ENCODE results near the gene ANTXR1.

ANTXR1 gene

GRCh38 chr2:69034122-69034521, 21.1 kb downstream of the ANTXR1 start:
- DNase-seq (ENCODE audit: low read depth) = no peak

DNA sequence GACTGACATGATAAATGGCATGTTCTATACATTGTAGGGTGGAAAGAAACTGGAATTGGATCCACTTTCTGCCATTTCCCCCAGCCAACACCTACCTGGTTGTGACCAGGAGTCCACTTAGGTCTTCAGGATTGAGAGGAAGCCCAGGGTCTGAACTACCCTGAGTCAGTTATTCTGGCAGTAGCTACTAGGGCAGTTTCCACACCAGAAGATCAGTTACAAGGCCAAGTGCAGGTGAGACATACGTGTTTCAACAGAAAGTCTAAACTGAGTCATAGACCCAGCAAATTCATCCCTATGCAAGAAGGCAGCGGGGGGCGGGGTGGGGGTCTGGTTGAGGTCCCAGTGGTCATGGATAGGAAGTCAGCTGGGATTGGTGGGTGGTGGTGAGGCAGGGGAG, 21.9 kb downstream of the ANTXR1 start:
- DNase-seq (ENCODE audit: low read depth) = no peak

GRCh38 chr2:69036926-69037325, 23.9 kb downstream of the ANTXR1 start:
- DNase-seq (ENCODE audit: low read depth) = no peak

GRCh38 chr2:69041214-69041613, 28.2 kb downstream of the ANTXR1 start:
- DNase-seq (ENCODE audit: low read depth) = no peak

DNA sequence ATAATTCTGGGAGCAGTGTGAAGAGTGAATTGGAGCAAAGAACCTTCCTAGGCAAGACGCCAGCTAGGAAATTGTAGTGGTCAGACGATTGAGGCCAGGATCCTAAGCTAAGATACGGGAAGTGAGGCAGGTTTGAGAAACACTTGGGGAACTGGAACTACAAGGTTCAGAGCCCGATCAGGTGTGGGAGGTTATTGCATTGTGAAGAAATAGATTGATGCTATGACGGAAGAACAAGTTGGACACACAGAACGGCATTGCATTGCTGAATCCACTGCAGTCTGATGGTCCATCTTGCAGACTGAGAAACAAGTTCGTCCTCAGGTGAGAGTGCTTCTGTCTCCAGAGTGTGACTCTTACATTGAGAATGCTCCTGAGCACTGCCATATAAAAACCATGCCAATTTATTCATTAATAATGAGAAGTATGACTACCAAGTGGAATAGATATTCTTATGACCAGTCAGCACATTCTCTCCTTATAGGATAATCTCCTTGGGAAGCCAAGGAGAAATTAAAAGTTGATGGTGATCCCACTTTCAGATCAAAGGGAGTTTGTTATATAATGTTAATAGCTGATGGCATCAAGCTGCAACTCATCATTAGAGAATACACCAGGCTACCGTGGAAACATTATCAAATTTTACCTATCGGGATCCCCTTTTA, 30.9 kb downstream of the ANTXR1 start:
- no peak for DNase-seq (ENCODE audit: low read depth)

GRCh38 chr2:69046221-69046662, 33.3 kb downstream of the ANTXR1 start:
- no peak for DNase-seq (ENCODE audit: low read depth)

GRCh38 chr2:69047625-69048145, 34.7 kb downstream of the ANTXR1 start:
- no peak for DNase-seq (ENCODE audit: low read depth)

- no peak for DNase-seq (ENCODE audit: low read depth)
Measured at GRCh38 chr2:69050802-69051201, 37.8 kb downstream of the ANTXR1 start.

- DNase-seq (ENCODE audit: low read depth) = no peak
Measured at GRCh38 chr2:69053416-69053965, 40.5 kb downstream of the ANTXR1 start.

DNA sequence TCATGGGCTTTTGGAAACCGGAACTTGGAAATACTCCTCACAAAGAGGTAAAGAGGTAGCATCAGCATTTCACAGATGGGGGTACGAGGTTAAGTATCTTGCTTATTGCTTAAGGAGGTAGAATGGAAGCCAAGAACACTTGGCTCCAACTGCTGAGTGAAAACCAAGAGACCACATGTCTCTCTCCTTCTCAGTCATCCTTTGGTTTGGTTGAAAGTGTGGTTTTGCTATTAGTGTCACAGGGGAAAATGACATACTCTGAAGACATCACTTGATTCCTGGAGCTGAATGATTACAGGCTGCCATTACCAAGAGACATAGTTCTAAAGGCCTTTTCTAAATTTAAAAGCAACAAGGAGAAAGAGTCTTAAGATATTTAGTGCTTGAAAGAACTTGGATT, 41.5 kb downstream of the ANTXR1 start:
- no peak for DNase-seq (ENCODE audit: low read depth)

GRCh38 chr2:69055688-69056470, 42.9 kb downstream of the ANTXR1 start:
- DNase-seq (ENCODE audit: low read depth) = no peak

GRCh38 chr2:69057660-69058059, 44.7 kb downstream of the ANTXR1 start:
- no peak for DNase-seq (ENCODE audit: low read depth)

DNA sequence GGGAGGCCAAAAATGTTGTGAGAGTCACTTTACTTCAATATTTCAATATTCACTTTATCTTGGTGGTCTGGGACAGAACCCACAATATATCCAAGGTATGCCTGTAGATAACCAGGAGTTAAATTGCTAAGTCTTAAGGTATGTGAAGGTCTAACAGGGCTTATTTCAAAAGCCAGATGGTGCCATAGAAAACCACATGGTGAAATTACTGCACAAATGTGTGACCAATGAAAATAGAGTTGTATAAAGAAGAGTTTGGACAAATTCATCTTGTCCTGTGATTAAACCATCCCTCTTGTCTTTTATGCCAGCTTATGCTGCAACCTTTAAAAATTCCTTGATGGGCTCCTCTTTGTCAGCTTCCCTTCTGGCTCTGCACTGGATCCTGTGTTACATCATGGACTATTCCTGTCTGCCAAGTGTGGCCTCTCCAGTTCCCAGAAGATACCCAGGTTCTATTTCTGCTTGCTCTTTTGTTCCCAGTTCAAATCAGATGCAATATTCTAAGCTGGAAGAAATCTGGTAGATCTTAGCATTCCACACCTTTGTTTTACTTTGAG, 46.8 kb downstream of the ANTXR1 start:
- no peak for DNase-seq (ENCODE audit: low read depth)

GRCh38 chr2:69060938-69061501, 48.0 kb downstream of the ANTXR1 start:
- no peak for DNase-seq (ENCODE audit: low read depth)

DNA sequence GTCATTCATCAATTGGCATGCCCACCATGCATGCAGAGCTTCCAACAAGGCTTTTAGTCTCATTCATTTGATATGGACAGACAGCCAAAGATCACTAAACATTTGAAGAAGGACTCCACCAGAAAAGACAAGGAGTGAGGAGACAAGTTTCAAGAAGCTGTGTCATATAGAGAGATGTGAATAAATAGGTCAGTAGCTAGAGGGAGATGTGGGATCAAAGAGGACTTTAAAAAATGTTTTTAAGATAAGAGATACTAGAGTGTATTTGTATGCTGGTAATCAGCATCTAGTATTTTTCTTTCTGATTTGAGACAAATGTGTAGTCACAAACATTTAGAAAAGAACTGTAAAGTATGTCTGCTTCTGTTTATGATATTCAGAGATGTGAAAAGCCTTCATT, 48.5 kb downstream of the ANTXR1 start:
- no peak for DNase-seq (ENCODE audit: low read depth)

- no peak for DNase-seq (ENCODE audit: low read depth)
Measured at GRCh38 chr2:69062307-69062962, 49.5 kb downstream of the ANTXR1 start.

DNA sequence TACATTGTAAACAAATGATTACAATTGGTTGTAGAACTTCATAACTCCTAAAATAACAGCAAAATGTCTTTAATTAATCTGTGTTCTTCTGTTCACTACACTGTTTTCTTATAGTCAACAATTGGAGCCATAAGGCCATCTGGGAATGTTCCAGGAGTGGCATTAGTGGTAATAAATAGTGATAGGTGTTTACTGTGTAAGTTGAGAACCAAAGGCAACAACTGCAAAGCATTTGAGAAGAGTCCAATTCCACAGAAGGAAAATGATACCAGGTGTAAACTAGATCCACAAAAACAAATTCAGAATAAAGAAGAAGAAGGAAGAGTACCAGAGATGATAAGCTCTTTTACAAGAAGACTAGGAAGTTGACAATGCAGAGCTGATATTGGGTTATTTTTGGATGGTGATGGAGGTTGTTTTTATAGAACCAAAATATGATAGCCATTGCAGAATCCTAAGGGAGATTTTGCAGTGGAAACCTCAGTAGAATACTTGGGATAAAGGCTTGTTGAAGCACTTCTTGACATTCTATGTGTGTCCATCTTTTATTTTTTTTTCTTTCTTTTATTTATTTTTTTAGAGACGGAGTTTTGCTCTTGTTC, 52.9 kb downstream of the ANTXR1 start:
- no peak for DNase-seq (ENCODE audit: low read depth)

DNA sequence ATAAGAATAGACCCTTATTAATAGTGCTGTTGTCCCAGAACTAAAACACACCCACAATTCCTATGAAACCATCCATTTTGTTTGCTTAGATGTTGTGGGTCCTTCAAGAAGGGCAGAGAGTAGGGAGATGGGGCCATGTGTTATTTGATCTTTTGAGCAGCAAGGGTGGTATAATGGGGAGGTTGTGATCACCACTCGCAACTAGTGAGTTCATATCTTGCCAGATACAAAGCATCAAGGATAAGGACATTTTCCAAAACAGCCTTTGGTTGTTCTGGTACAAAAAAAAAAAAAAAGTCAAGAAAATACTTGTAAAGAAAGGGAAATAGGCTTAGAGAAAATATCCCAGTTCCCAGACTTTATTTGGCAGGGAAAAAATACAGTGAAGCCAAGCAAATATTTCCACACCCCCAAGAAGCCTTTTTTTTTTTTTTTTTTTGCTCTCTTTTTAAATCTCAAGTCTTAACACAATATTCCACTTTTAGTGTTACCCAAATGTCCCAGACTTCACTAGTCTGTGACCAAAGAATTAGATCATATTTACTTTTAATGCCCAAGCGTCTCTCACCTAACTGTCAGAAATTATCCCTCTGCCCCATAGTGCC, 54.1 kb downstream of the ANTXR1 start:
- no peak for DNase-seq (ENCODE audit: low read depth)

- no peak for DNase-seq (ENCODE audit: low read depth)
Measured at GRCh38 chr2:69067866-69068265, 54.9 kb downstream of the ANTXR1 start.

- no peak for DNase-seq (ENCODE audit: low read depth)
Measured at GRCh38 chr2:69070969-69071368, 58.0 kb downstream of the ANTXR1 start.

DNA sequence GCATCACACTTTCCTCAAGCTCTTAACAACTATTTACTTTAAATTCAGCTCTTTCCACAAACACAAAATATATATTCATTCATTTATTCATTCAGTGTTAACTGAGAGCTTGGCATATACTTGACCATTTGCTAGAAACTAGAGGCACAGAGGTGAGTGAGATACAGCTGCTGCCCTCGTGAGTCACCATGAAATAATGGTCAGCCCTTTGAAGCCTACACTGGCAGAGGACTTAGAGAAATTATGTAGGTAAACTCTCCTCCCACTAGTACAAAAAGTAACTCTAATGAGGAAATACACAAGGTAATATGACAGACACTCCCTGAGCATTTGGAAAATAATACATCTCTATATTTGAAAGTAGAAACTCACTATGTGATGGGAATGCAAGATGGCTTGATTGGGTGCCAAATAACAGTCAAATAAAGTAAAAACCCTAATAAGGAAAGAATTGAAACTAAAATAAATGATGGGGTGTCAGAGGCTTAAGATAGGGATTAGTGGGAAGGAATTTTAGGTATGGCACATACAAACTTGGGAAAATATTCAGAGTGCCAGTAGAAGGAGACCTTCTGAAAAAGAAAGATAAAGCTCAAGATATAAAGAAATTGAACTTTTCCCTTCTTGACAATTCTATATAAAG, 61.1 kb downstream of the ANTXR1 start:
- DNase-seq (ENCODE audit: low read depth) = no peak
